ENCODE data around the gene ABCC3.

DNA sequence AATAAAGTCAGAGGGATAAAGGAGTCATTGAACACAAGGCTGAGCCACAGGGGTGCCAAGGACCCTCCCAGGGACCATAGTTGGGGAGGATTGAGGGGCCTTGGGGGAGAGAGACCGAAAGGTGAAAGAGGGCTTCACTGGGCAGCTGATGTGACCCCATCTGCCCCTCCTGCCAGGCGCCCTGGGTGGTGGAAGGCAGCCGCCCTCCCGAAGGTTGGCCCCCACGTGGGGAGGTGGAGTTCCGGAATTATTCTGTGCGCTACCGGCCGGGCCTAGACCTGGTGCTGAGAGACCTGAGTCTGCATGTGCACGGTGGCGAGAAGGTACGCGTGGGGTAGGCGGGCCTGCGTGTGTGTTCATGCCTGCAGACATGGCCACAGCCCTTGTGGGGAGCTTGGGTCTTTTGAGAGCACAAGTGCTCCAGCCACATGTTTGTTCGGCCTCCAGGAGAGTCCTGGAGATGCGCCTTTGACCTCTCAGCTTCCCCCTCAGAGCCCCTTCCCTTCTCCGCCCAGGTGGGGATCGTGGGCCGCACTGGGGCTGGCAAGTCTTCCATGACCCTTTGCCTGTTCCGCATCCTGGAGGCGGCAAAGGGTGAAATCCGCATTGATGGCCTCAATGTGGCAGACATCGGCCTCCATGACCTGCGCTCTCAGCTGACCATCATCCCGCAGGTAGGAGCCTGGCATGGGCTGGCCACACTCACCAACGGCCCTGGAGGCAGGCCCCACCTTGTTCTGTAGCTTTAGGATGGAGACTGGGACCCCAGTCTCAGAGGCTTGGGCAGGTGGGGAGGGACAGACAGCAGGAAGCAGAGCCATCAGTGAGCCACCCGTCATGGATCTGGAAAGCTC, 49.0 kb downstream of the ABCC3 start:
- no peak for TF ChIP-seq POLR2A (IDR thresholded peaks at IDR 0.05)
- TF ChIP-seq CTCF (IDR thresholded peaks at IDR 0.05) = no peak
- TF ChIP-seq EP300 (IDR thresholded peaks at IDR 0.05) = no peak
